ENCODE results near the gene THBS2. TPM values are rescaled to one million over a fixed set of nuclear protein-coding genes. Genes with fewer than 3 reads are reported as not detected.
A peak's percentile ranks its signal among the peaks of the same experiment; 100 is the strongest.

Gene THBS2
- total and polyA plus RNA-seq, 2 donors (not counting 1 experiment from before 2014, with no cell fraction given): 86.5 to 269 TPM

DNA sequence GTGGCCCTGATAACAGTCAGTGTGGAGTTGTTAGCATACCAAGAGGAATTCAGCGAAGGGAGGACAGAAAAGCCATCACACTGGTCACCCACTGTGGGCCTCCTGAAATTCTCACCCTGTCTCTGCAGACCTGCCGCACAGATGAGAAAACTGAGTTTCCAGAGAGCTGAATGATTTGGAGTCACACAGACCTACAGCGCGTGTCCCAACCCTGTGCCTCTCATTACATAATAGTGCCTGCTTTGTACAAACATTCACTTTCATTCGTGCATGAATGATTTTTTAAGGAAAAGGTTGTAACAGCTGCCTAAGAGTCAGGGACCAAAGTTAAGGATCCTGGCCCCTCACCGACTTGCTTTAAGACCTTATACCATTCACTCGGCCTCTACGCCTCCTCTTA is 62.7 kb downstream of the THBS2 start:
- no peak overlapping the region for H3K9ac ChIP-seq (ENCODE audit: insufficient read depth, low read length)
- H3K4me3 ChIP-seq (replicated peaks in 1 of 4; ENCODE audit: control extremely low read depth in 1 of 4, insufficient read depth in 1 of 4, low read depth in 3 of 4, low read length in 4 of 4): no peak overlapping the region
- no peaks in the 10 kb centered on the region for H3K36me3 ChIP-seq (ENCODE audit: control insufficient read depth, insufficient read depth, low read length)
- H2AFZ ChIP-seq (ENCODE audit: low read length): no peak overlapping the region
- H3K27ac ChIP-seq (ENCODE audit: insufficient read depth, low read length): peak overlapping the region; percentile 60
- H3K27me3 ChIP-seq (ENCODE audit: control insufficient read depth, insufficient read depth, low read length): no peaks in the 10 kb centered on the region
- H3K9me3 ChIP-seq (ENCODE audit: control insufficient read depth, insufficient read depth, low read depth, low read length): no peaks in the 10 kb centered on the region
- peak in 1 of 2 donors; percentile 46 for DNase-seq (ENCODE audit: low read depth in 2 of 2)
- H3K4me1 ChIP-seq (ENCODE audit: control insufficient read depth, extremely low read depth, insufficient read depth, low read length): peaks cover 13% of the 10 kb centered on the region
- H3K79me2 ChIP-seq (ENCODE audit: control insufficient read depth, insufficient read depth, low read length): no peaks in the 10 kb centered on the region
- no peak overlapping the region for H3K4me2 ChIP-seq (ENCODE audit: extremely low read depth, insufficient read depth, low read length)
- no peak for TF ChIP-seq EZH2 (IDR thresholded peaks at IDR 0.05; ENCODE audit: low read length, missing control alignments)
- TF ChIP-seq, protein P1, sequence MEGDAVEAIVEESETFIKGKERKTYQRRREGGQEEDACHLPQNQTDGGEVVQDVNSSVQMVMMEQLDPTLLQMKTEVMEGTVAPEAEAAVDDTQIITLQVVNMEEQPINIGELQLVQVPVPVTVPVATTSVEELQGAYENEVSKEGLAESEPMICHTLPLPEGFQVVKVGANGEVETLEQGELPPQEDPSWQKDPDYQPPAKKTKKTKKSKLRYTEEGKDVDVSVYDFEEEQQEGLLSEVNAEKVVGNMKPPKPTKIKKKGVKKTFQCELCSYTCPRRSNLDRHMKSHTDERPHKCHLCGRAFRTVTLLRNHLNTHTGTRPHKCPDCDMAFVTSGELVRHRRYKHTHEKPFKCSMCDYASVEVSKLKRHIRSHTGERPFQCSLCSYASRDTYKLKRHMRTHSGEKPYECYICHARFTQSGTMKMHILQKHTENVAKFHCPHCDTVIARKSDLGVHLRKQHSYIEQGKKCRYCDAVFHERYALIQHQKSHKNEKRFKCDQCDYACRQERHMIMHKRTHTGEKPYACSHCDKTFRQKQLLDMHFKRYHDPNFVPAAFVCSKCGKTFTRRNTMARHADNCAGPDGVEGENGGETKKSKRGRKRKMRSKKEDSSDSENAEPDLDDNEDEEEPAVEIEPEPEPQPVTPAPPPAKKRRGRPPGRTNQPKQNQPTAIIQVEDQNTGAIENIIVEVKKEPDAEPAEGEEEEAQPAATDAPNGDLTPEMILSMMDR (conservative IDR thresholded peaks at IDR 0.05 in 1 of 2, IDR thresholded peaks at IDR 0.05 in 1 of 2; ENCODE audit: low read depth in 1 of 2, low read length in 2 of 2): no peak
- H4K20me1 ChIP-seq (ENCODE audit: control insufficient read depth, extremely low read depth, insufficient read depth, low read length): no peaks in the 10 kb centered on the region

DNA sequence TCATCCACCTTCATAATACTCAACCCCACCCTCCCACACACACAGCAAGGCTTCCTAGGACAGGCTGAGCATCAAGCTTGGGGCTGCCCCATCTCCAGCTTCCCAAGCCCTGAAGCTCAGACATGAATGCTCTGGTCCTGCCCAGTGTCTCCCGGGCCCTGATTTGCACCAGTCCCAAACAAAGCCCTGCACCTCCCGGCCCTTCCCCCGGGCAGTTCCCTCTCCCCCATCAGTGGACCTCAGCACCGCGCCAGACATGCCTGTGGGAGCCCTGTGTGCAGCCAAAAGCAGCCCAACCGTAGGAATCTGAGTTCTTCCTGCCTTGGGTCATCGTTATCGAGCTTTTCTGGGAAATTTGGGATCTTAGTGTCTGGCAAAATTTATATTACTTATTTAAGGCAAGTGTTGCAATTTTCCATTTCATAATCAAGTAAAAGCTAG is 63.5 kb downstream of the THBS2 start:
- H3K27me3 ChIP-seq (ENCODE audit: control insufficient read depth, insufficient read depth, low read length): no peaks in the 10 kb centered on the region
- no peaks in the 10 kb centered on the region for H3K36me3 ChIP-seq (ENCODE audit: control insufficient read depth, insufficient read depth, low read length)
- H4K20me1 ChIP-seq (ENCODE audit: control insufficient read depth, extremely low read depth, insufficient read depth, low read length): no peaks in the 10 kb centered on the region
- peak overlapping the region; percentile 60 for H3K27ac ChIP-seq (ENCODE audit: insufficient read depth, low read length)
- no peaks in the 10 kb centered on the region for H3K79me2 ChIP-seq (ENCODE audit: control insufficient read depth, insufficient read depth, low read length)
- DNase-seq (ENCODE audit: low read depth in 2 of 2): peak; percentile 94 to 99
- TF ChIP-seq EZH2 (IDR thresholded peaks at IDR 0.05; ENCODE audit: low read length, missing control alignments): no peak
- TF ChIP-seq, protein P1 (conservative IDR thresholded peaks at IDR 0.05 in 1 of 2, IDR thresholded peaks at IDR 0.05 in 1 of 2; ENCODE audit: low read depth in 1 of 2, low read length in 2 of 2): no peak
- H3K9ac ChIP-seq (ENCODE audit: insufficient read depth, low read length): no peak overlapping the region
- H3K9me3 ChIP-seq (ENCODE audit: control insufficient read depth, insufficient read depth, low read depth, low read length): no peaks in the 10 kb centered on the region
- peaks cover 13% of the 10 kb centered on the region for H3K4me1 ChIP-seq (ENCODE audit: control insufficient read depth, extremely low read depth, insufficient read depth, low read length)
- no peak overlapping the region for H2AFZ ChIP-seq (ENCODE audit: low read length)
- H3K4me3 ChIP-seq (replicated peaks in 1 of 4; ENCODE audit: control extremely low read depth in 1 of 4, insufficient read depth in 1 of 4, low read depth in 3 of 4, low read length in 4 of 4): no peak overlapping the region
- H3K4me2 ChIP-seq (ENCODE audit: extremely low read depth, insufficient read depth, low read length): no peak overlapping the region

DNA sequence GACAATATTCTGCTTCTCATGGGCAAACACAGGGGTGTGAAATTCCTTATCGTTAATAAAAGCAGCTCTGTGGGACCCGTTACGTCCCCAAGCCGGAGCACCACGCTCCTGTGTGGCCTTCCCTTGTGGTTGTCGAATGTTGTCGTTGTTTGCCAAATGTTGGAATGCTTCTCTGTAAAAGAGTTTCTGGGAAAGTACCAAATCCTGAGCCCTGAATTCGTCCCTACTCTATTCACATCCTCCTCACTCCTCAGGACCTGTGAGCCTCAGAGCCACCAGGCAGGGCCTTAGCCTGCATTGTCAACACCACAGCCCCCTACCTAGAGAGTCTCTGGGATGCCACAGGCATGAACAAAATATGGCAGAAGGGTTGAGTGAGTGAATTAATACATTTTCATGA is 64.0 kb downstream of the THBS2 start:
- no peaks in the 10 kb centered on the region for H3K79me2 ChIP-seq (ENCODE audit: control insufficient read depth, insufficient read depth, low read length)
- H3K27ac ChIP-seq (ENCODE audit: insufficient read depth, low read length): peak overlapping the region; percentile 35
- H3K9ac ChIP-seq (ENCODE audit: insufficient read depth, low read length): no peak overlapping the region
- no peaks in the 10 kb centered on the region for H3K9me3 ChIP-seq (ENCODE audit: control insufficient read depth, insufficient read depth, low read depth, low read length)
- no peaks in the 10 kb centered on the region for H4K20me1 ChIP-seq (ENCODE audit: control insufficient read depth, extremely low read depth, insufficient read depth, low read length)
- peaks cover 13% of the 10 kb centered on the region for H3K4me1 ChIP-seq (ENCODE audit: control insufficient read depth, extremely low read depth, insufficient read depth, low read length)
- TF ChIP-seq, protein P1 (conservative IDR thresholded peaks at IDR 0.05 in 1 of 2, IDR thresholded peaks at IDR 0.05 in 1 of 2; ENCODE audit: low read depth in 1 of 2, low read length in 2 of 2): no peak
- H2AFZ ChIP-seq (ENCODE audit: low read length): no peak overlapping the region
- no peaks in the 10 kb centered on the region for H3K36me3 ChIP-seq (ENCODE audit: control insufficient read depth, insufficient read depth, low read length)
- no peaks in the 10 kb centered on the region for H3K27me3 ChIP-seq (ENCODE audit: control insufficient read depth, insufficient read depth, low read length)
- H3K4me2 ChIP-seq (ENCODE audit: extremely low read depth, insufficient read depth, low read length): peak overlapping the region; percentile 8
- no peak overlapping the region for H3K4me3 ChIP-seq (replicated peaks in 1 of 4; ENCODE audit: control extremely low read depth in 1 of 4, insufficient read depth in 1 of 4, low read depth in 3 of 4, low read length in 4 of 4)
- no peak for DNase-seq (ENCODE audit: low read depth in 2 of 2)

Data from fibroblast of lung (primary cell).